WTC11 (cell line): ENCODE data around the gene MIER1.

Experiments used
- ATF2 ChIP-seq: sonication (generic); formaldehyde crosslinking; IDR thresholded peaks from 2 replicates; pipeline ENCODE4 v1.8.1; 2022; ENCODE audit warnings: low read depth, missing genetic modification reagents, borderline replicate concordance
- CTCF ChIP-seq: fragments of 200-600 bp; IDR thresholded peaks from 2 replicates; pipeline ENCODE4 v1.8.0; 2022; ENCODE audit warnings: antibody characterized with exemption
- FOXJ3 ChIP-seq: sonication (generic); formaldehyde crosslinking; IDR thresholded peaks from 2 replicates; pipeline ENCODE4 v1.9.0; 2021; ENCODE audit warnings: missing genetic modification reagents, mild to moderate bottlenecking, borderline replicate concordance
- IRF2 ChIP-seq: sonication (generic); formaldehyde crosslinking; IDR thresholded peaks from 2 replicates; pipeline ENCODE4 v1.8.0; 2022; ENCODE audit warnings: low read depth, missing genetic modification reagents, borderline replicate concordance
- JUN ChIP-seq: sonication (generic); formaldehyde crosslinking; IDR thresholded peaks from 2 replicates; pipeline ENCODE4 v1.8.0; 2023; ENCODE audit warnings: mild to moderate bottlenecking, missing genetic modification reagents
- MAX ChIP-seq: sonication (generic); formaldehyde crosslinking; IDR thresholded peaks from 2 replicates; pipeline ENCODE4 v1.8.0; 2022; ENCODE audit warnings: mild to moderate bottlenecking, missing genetic modification reagents
- MYBL2 ChIP-seq: sonication (generic); formaldehyde crosslinking; IDR thresholded peaks from 2 replicates; pipeline ENCODE4 v1.8.1; 2023; ENCODE audit warnings: mild to moderate bottlenecking, moderate library complexity, missing genetic modification reagents
- NR3C1 ChIP-seq: sonication (generic); formaldehyde crosslinking; conservative IDR thresholded peaks from 2 replicates; pipeline ENCODE4 v1.8.1; 2023; ENCODE audit warnings: low read depth, mild to moderate bottlenecking, missing genetic modification reagents
- PREB ChIP-seq: sonication (generic); formaldehyde crosslinking; IDR thresholded peaks from 2 replicates; pipeline ENCODE4 v1.8.1; 2022; ENCODE audit warnings: mild to moderate bottlenecking, missing genetic modification reagents, moderate library complexity, borderline replicate concordance
- SP1 ChIP-seq: sonication (generic); formaldehyde crosslinking; conservative IDR thresholded peaks from 2 replicates; pipeline ENCODE4 v1.8.1; 2022; ENCODE audit warnings: missing genetic modification reagents
- TEAD1 ChIP-seq: sonication (generic); formaldehyde crosslinking; IDR thresholded peaks from 2 replicates; pipeline ENCODE4 v1.8.0; 2022; ENCODE audit warnings: mild to moderate bottlenecking, missing genetic modification reagents
- USF2 ChIP-seq: sonication (generic); formaldehyde crosslinking; IDR thresholded peaks from 2 replicates; pipeline ENCODE4 v1.8.1; 2023; ENCODE audit warnings: mild to moderate bottlenecking, missing genetic modification reagents, moderate library complexity
- ZNF512 ChIP-seq: sonication (generic); formaldehyde crosslinking; IDR thresholded peaks from 2 replicates; pipeline ENCODE4 v1.8.1; 2022; ENCODE audit warnings: missing genetic modification reagents, borderline replicate concordance
- ZSCAN18 ChIP-seq: fragments of 250-450 bp; sonication (Bioruptor Pico); IDR thresholded peaks from 2 replicates; pipeline ENCODE4 v2.1.2; 2022; ENCODE audit warnings: mild to moderate bottlenecking, moderate library complexity

GRCh38 chr1:66929146-66929688 is 4.4 kb downstream of the MIER1 start:
- no peak for TF ChIP-seq MAX (CRISPR knock-in tag)
- TF ChIP-seq CTCF: no peak
- TF ChIP-seq PREB (CRISPR knock-in tag): no peak
- TF ChIP-seq MYBL2 (CRISPR knock-in tag): no peak
- TF ChIP-seq JUN (CRISPR knock-in tag): no peak
- TF ChIP-seq FOXJ3 (CRISPR knock-in tag): no peak
- TF ChIP-seq IRF2 (CRISPR knock-in tag): no peak
- no peak for TF ChIP-seq ZNF512
- TF ChIP-seq NR3C1: no peak
- TF ChIP-seq ATF2 (CRISPR knock-in tag): no peak
- TF ChIP-seq USF2 (CRISPR knock-in tag): no peak
- TF ChIP-seq TEAD1: no peak
- TF ChIP-seq SP1 (CRISPR knock-in tag): no peak
- no peak for TF ChIP-seq ZSCAN18 (CRISPR knock-in tag)
